ENCODE data around the gene TRIM66. TPM values are rescaled to one million over a fixed set of nuclear protein-coding genes. Genes with fewer than 3 reads are reported as not detected.

The TRIM66 gene
- total and polyA plus RNA-seq, 2 experiments from 2014 or later: 1.0 to 3.3 TPM

DNA sequence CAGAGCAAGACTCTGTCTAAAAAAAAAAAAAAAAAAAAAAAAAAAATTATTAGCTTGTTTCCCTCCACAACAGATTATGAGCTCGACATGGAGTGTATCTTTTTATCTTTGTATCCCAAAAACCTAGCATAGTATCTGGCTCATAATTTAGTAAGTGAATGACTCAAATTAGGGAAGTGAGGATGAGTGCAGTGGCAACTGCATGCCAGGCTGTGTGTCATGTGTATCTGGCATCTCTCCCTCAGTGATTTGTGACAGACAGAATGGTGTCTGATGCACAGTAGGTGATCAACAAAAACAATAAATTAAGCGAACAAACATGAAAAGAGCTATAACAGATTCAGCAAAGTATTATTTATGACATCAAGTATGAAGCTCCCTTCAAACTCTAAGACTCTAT, 95.7 kb downstream of the TRIM66 start (continued):
- TF ChIP-seq, protein P1, sequence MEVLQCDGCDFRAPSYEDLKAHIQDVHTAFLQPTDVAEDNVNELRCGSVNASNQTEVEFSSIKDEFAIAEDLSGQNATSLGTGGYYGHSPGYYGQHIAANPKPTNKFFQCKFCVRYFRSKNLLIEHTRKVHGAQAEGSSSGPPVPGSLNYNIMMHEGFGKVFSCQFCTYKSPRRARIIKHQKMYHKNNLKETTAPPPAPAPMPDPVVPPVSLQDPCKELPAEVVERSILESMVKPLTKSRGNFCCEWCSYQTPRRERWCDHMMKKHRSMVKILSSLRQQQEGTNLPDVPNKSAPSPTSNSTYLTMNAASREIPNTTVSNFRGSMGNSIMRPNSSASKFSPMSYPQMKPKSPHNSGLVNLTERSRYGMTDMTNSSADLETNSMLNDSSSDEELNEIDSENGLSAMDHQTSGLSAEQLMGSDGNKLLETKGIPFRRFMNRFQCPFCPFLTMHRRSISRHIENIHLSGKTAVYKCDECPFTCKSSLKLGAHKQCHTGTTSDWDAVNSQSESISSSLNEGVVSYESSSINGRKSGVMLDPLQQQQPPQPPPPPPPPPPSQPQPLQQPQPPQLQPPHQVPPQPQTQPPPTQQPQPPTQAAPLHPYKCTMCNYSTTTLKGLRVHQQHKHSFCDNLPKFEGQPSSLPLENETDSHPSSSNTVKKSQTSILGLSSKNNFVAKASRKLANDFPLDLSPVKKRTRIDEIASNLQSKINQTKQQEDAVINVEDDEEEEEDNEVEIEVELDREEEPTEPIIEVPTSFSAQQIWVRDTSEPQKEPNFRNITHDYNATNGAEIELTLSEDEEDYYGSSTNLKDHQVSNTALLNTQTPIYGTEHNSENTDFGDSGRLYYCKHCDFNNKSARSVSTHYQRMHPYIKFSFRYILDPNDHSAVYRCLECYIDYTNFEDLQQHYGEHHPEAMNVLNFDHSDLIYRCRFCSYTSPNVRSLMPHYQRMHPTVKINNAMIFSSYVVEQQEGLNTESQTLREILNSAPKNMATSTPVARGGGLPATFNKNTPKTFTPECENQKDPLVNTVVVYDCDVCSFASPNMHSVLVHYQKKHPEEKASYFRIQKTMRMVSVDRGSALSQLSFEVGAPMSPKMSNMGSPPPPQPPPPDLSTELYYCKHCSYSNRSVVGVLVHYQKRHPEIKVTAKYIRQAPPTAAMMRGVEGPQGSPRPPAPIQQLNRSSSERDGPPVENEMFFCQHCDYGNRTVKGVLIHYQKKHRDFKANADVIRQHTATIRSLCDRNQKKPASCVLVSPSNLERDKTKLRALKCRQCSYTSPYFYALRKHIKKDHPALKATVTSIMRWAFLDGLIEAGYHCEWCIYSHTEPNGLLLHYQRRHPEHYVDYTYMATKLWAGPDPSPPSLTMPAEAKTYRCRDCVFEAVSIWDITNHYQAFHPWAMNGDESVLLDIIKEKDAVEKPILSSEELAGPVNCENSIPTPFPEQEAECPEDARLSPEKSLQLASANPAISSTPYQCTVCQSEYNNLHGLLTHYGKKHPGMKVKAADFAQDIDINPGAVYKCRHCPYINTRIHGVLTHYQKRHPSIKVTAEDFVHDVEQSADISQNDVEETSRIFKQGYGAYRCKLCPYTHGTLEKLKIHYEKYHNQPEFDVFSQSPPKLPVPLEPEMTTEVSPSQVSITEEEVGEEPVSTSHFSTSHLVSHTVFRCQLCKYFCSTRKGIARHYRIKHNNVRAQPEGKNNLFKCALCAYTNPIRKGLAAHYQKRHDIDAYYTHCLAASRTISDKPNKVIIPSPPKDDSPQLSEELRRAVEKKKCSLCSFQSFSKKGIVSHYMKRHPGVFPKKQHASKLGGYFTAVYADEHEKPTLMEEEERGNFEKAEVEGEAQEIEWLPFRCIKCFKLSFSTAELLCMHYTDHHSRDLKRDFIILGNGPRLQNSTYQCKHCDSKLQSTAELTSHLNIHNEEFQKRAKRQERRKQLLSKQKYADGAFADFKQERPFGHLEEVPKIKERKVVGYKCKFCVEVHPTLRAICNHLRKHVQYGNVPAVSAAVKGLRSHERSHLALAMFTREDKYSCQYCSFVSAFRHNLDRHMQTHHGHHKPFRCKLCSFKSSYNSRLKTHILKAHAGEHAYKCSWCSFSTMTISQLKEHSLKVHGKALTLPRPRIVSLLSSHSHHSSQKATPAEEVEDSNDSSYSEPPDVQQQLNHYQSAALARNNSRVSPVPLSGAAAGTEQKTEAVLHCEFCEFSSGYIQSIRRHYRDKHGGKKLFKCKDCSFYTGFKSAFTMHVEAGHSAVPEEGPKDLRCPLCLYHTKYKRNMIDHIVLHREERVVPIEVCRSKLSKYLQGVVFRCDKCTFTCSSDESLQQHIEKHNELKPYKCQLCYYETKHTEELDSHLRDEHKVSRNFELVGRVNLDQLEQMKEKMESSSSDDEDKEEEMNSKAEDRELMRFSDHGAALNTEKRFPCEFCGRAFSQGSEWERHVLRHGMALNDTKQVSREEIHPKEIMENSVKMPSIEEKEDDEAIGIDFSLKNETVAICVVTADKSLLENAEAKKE (CRISPR knock-in tag; IDR thresholded peaks at IDR 0.05): no peak
- TF ChIP-seq, protein P2, sequence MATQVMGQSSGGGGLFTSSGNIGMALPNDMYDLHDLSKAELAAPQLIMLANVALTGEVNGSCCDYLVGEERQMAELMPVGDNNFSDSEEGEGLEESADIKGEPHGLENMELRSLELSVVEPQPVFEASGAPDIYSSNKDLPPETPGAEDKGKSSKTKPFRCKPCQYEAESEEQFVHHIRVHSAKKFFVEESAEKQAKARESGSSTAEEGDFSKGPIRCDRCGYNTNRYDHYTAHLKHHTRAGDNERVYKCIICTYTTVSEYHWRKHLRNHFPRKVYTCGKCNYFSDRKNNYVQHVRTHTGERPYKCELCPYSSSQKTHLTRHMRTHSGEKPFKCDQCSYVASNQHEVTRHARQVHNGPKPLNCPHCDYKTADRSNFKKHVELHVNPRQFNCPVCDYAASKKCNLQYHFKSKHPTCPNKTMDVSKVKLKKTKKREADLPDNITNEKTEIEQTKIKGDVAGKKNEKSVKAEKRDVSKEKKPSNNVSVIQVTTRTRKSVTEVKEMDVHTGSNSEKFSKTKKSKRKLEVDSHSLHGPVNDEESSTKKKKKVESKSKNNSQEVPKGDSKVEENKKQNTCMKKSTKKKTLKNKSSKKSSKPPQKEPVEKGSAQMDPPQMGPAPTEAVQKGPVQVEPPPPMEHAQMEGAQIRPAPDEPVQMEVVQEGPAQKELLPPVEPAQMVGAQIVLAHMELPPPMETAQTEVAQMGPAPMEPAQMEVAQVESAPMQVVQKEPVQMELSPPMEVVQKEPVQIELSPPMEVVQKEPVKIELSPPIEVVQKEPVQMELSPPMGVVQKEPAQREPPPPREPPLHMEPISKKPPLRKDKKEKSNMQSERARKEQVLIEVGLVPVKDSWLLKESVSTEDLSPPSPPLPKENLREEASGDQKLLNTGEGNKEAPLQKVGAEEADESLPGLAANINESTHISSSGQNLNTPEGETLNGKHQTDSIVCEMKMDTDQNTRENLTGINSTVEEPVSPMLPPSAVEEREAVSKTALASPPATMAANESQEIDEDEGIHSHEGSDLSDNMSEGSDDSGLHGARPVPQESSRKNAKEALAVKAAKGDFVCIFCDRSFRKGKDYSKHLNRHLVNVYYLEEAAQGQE (IDR thresholded peaks at IDR 0.05; ENCODE audit: unreplicated experiment): no peak
- TF ChIP-seq POLR2AphosphoS5 (IDR thresholded peaks at IDR 0.05; ENCODE audit: low read depth): no peak

DNA sequence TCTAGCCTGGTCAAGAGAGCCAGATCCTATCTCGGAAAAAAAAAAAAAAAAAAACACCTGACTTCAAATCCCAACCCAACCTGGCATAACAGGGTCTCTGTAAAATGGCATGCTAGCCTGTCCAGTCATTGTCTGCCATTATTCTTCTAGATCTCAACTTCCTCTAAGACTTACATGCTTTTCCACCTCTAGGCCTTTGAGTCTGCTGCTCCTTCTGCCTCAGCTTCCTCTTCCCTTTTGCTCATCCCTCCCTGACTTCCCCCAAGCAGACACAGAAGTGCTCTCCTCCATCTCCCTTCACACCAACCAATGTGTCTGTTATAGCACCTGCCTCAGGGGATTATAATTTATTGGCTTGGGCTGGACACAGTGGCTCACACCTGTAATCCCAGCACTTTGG, 96.3 kb downstream of the TRIM66 start:
- Histone ChIP-seq H3K4me3 (no peak overlapping the region), H3K36me3 (ENCODE audit: insufficient read depth) (no peaks in the 10 kb centered on the region), H3K9me2 (ENCODE audit: insufficient read depth) (no peaks in the 10 kb centered on the region), H2AFZ (no peak overlapping the region), H3K79me2 (replicated peaks; ENCODE audit: insufficient read depth) (peaks cover 7% of the 10 kb centered on the region), H3K4me2 (no peak overlapping the region), H3K27me3 (ENCODE audit: insufficient read depth) (no peaks in the 10 kb centered on the region), H3K4me1 (ENCODE audit: insufficient read depth) (0 out of 2 replicates have a peak, but pooled peaks cover 3% of the 10 kb centered on the region), H4K20me1 (replicated peaks; ENCODE audit: insufficient read depth) (no peaks in the 10 kb centered on the region), H3K27ac (ENCODE audit: low read depth) (no peak overlapping the region), H3F3A (replicated peaks; ENCODE audit: low read depth) (no peaks in the 10 kb centered on the region)
- H3K9me3 Mint-ChIP-seq: no peaks in the 10 kb centered on the region; the same call in 2 of the 3 replicates
- peaks cover 3% of the 10 kb centered on the region; the same call in 1 of the 3 replicates for H3K4me1 Mint-ChIP-seq
- ATAC-seq (no peak), DNase-seq (ENCODE audit: low spot score) (no peak)
- H3K27me3 Mint-ChIP-seq (ENCODE audit: insufficient read depth, low read depth, poor library complexity): no peaks in the 10 kb centered on the region
- H3K36me3 Mint-ChIP-seq (ENCODE audit: low read depth): 0 out of 3 replicates have a peak, but pooled peaks cover 3% of the 10 kb centered on the region
- no peak overlapping the region for H3K4me3 Mint-ChIP-seq
- no peak overlapping the region; the same call in 1 of the 2 replicates for H3K27ac Mint-ChIP-seq
- TF ChIP-seq, protein P3, sequence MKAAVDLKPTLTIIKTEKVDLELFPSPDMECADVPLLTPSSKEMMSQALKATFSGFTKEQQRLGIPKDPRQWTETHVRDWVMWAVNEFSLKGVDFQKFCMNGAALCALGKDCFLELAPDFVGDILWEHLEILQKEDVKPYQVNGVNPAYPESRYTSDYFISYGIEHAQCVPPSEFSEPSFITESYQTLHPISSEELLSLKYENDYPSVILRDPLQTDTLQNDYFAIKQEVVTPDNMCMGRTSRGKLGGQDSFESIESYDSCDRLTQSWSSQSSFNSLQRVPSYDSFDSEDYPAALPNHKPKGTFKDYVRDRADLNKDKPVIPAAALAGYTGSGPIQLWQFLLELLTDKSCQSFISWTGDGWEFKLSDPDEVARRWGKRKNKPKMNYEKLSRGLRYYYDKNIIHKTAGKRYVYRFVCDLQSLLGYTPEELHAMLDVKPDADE (IDR thresholded peaks at IDR 0.05): no peak
- no peak for TF ChIP-seq CREB1 (CRISPR knock-in tag; IDR thresholded peaks at IDR 0.05; ENCODE audit: low read depth)
- TF ChIP-seq, protein P4, sequence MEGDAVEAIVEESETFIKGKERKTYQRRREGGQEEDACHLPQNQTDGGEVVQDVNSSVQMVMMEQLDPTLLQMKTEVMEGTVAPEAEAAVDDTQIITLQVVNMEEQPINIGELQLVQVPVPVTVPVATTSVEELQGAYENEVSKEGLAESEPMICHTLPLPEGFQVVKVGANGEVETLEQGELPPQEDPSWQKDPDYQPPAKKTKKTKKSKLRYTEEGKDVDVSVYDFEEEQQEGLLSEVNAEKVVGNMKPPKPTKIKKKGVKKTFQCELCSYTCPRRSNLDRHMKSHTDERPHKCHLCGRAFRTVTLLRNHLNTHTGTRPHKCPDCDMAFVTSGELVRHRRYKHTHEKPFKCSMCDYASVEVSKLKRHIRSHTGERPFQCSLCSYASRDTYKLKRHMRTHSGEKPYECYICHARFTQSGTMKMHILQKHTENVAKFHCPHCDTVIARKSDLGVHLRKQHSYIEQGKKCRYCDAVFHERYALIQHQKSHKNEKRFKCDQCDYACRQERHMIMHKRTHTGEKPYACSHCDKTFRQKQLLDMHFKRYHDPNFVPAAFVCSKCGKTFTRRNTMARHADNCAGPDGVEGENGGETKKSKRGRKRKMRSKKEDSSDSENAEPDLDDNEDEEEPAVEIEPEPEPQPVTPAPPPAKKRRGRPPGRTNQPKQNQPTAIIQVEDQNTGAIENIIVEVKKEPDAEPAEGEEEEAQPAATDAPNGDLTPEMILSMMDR (conservative IDR thresholded peaks at IDR 0.05; ENCODE audit: low read depth in 2 of 2): no peak
- no peak for TF ChIP-seq EZH2phosphoT487 (IDR thresholded peaks at IDR 0.05; ENCODE audit: unreplicated experiment)
- no peak for TF ChIP-seq NANOG (IDR thresholded peaks at IDR 0.05; ENCODE audit: borderline replicate concordance)
- TF ChIP-seq ZNF114 (CRISPR knock-in tag; IDR thresholded peaks at IDR 0.05): no peak
